Ramos (cell line): Measurements from ENCODE around the gene PPIP5K1.
"Not testable (repeated sequence)": the region's sequence is repeated elsewhere in the genome, so short reads cannot be mapped to it uniquely, and the experiment has no call there.

Experiments
- in situ Hi-C: fragments of 300-500 bp; cut with MboI; formaldehyde crosslinking; loops from one replicate; pipeline ENCODE4 v1.14.3; 2022; ENCODE audit warnings: low sequenced_read_pairs; ENCODE audit not compliant: unreplicated experiment

PPIP5K1 gene

DNA sequence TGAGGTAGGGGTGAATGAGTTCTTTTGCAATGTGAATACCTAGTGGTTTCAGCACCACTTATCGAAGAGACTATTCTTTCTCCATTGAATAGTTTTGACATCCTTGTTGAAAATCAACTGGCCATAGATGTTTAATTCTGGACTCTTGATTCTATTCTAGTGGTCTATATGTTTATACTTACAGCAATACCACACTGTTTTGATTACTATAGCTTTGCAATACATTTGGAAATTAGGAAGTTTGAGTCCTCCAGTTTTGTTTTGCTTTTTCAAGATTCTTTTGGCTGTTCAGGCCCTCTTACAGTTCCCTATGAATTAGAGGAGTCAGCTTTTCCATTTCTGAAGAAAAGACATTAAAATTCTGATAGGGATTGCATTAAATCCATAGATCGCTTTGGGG lies 42.5 kb downstream of the PPIP5K1 start:
- in situ Hi-C loops = no loop called here

DNA sequence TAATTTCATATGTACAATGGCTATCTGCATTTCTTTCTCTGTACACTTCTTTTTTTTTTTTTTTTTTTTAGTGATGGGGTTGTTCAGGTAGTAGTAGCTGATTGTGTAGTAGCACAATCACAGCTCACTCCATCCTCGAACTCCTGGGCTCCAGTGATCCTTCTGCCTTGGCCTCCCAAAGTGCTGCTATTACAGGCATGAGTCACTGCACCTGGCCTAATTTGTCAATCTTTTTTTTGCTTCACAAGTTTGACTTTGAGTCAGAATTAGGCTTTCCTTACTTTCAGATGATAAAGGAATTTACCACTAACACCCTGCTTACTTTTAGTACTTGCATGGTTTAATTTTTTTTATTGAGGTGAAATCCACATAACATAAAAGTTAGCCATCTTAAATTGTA lies 44.6 kb downstream of the PPIP5K1 start:
- in situ Hi-C loops = no loop called here

GRCh38 chr15:43544266-43544665 lies 45.7 kb downstream of the PPIP5K1 start:
- in situ Hi-C loops = no loop called here

DNA sequence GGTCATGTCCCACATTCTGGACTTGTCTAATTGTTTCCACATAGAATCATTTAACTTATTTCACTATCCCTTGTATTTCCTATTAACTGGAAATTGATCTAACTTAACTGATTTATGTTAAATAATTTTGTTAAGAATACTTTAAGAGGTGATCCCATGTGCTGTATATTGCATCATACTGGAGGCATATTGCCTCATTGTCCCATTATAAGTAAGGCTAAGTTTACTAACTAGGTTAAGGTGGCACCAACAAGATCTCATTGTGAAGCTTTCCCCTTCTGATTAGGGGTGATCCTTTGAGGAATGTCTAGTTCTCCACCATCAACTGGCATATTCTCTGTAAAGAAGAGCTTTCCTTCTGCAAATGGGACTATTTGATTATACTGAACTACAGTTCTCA lies 48.2 kb downstream of the PPIP5K1 start:
- in situ Hi-C loops = no loop called here

DNA sequence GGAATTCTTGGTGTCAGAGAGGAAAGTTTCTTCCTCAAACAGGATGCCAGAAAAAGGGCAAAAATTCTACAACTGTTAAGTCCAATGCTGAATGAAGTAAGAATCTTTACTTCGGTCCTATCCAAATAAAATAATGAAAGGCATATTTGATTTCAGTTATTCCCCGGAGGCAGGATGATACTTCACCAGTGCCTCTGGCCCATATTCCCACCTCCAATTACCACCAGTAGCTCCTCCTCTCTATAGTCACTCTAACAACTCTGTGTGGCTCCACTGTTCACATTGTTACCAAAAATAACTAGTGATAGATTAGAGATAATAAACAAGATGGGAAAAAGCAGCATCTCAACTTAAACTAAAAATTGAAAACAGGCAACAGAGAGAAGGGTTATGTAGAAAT lies 51.9 kb downstream of the PPIP5K1 start:
- in situ Hi-C loops = no loop called here

- in situ Hi-C loops = no loop called here
Observed at GRCh38 chr15:43534897-43535296, 55.1 kb downstream of the PPIP5K1 start.

DNA sequence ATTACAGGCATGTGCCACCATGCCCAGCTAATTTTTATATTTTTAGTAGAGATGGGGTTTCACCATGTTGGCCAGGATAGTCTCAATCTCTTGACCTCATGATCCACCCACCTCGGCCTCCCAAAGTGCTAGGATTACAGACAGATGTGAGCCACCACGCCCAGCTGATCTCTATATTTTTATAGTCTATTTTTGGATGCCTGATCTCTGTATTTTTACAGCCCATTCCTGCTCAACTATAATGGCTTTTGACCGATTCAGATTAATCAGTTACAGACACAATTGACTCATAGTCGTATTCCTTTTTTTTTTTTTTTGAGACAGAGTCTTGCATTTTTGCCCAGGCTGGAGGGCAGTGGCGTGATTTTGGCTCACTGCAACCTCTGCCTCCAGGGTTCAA lies 57.2 kb downstream of the PPIP5K1 start:
- in situ Hi-C loops = not testable (repeated sequence)

DNA sequence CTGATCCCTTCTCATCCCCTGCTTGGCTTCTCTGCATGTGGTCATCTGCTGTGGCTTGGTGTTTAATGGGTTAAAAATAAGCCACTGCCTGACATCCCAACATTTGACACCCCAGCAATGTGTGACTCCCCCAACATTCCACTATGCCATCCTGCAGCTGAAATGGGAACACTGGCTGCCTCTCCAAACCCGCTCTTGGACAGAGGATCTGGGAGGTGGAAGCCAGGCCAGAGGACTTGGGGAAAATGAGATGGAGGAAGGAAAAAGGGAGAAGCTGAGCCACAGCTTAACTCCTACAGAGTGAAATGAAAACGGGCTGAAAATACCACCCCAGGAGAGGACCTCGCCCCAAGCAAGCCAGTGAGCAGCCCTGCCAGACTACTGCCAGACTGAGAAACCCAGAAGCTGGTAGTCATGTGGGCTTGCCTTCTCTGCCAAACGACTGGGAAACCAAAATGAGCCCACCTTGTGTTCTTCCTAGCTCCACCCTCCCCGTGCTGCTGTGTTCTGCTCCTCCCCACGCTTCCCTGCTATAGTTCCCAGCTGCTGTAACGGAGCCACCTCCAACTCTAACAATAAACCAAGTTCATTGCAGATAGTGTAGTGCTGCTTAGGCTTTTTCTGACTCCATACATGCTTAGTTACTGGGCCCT lies 58.9 kb downstream of the PPIP5K1 start:
- in situ Hi-C loops = no loop called here

DNA sequence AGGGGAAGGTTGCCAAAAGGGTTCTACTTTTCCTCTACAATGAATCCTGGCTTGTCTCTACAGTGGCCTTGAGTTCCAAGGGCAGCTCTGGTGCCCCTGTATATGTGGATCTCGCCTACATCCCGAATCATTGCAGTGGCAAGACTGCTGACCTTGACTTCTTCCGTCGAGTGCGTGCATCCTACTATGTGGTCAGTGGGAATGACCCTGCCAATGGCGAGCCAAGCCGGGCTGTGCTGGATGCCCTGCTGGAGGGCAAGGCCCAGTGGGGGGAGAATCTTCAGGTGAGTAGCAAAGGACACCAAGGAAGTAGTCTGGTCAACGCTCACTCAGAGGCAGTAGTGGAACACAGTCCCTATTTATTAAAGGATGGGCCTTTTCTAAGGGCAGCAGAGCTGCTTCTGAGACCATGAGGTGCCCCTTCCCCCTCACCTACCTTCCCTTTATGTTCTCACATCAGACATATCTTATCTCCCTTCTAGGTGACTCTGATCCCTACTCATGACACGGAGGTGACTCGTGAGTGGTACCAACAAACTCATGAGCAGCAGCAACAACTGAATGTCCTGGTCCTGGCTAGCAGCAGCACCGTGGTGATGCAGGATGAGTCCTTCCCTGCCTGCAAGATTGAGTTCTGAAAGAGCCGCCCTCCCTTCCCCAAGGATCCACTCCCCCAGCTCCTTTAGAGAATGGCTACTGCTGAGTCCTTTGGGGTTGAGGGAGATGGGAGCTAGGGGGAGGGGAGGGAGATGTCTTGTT lies 60.2 kb downstream of the PPIP5K1 start:
- in situ Hi-C loops = no loop called here

DNA sequence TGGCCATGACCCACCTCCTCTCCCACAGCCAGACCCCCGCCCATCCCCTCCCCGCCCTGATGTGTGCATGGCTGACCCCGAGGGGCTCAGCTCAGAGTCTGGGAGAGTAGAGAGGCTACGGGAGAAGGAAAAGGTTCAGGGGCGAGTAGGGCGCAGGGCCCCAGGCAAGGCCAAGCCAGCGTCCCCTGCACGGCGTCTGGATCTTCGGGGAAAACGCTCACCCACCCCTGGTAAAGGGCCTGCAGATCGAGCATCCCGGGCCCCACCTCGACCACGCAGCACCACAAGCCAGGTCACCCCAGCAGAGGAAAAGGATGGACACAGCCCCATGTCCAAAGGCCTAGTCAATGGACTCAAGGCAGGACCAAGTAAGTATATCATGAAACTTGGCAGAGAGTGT lies 60.9 kb downstream of the PPIP5K1 start:
- in situ Hi-C loops = no loop called here

DNA sequence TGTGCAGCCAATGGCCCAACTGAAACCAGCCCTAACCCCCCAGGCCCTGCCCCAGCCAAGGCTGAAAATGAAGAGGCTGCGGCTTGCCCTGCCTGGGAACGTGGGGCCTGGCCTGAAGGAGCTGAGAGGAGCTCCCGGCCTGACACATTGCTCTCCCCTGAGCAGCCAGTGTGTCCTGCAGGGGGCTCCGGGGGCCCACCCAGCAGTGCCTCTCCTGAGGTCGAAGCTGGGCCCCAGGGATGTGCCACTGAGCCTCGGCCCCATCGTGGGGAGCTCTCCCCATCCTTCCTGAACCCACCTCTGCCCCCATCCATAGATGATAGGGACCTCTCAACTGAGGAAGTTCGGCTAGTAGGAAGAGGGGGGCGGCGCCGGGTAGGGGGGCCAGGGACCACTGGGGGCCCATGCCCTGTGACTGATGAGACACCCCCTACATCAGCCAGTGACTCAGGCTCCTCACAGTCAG lies 61.4 kb downstream of the PPIP5K1 start:
- in situ Hi-C loops = no loop called here

DNA sequence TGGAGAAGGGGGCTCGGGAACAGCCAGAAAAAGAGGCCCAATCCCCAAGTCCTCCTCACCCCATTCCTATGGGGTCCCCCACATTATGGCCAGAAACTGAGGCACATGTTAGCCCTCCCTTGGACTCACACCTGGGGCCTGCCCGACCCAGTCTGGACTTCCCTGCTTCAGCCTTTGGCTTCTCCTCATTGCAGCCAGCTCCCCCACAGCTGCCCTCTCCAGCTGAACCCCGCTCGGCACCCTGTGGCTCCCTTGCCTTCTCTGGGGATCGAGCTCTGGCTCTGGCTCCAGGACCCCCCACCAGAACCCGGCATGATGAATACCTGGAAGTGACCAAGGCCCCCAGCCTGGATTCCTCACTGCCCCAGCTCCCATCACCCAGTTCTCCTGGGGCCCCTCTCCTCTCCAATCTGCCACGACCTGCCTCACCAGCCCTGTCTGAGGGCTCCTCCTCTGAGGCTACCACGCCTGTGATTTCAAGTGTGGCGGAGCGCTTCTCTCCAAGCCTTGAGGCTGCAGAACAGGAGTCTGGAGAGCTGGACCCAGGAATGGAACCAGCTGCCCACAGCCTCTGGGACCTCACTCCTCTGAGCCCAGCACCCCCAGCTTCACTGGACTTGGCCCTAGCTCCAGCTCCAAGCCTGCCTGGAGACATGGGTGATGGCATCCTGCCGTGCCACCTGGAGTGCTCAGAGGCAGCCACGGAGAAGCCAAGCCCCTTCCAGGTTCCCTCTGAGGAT lies 62.0 kb downstream of the PPIP5K1 start:
- in situ Hi-C loops = no loop called here

DNA sequence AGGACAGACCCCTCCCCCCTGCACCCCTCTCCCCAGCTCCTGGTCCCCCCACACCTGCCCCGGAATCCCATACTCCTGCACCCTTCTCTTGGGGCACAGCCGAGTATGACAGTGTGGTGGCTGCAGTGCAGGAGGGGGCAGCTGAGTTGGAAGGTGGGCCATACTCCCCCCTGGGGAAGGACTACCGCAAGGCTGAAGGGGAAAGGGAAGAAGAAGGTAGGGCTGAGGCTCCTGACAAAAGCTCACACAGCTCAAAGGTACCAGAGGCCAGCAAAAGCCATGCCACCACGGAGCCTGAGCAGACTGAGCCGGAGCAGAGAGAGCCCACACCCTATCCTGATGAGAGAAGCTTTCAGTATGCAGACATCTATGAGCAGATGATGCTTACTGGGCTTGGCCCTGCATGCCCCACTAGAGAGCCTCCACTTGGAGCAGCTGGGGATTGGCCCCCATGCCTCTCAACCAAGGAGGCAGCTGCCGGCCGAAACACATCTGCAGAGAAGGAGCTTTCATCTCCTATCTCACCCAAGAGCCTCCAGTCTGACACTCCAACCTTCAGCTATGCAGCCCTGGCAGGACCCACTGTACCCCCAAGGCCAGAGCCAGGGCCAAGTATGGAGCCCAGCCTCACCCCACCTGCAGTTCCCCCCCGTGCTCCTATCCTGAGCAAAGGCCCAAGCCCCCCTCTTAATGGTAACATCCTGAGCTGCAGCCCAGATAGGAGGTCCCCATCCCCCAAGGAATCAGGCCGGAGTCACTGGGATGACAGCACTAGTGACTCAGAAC lies 62.8 kb downstream of the PPIP5K1 start:
- in situ Hi-C loops = no loop called here

GRCh38 chr15:43526261-43526930 lies 63.6 kb downstream of the PPIP5K1 start:
- in situ Hi-C loops = no loop called here

- in situ Hi-C loops = no loop called here
Observed at GRCh38 chr15:43525131-43525530, 64.9 kb downstream of the PPIP5K1 start.

DNA sequence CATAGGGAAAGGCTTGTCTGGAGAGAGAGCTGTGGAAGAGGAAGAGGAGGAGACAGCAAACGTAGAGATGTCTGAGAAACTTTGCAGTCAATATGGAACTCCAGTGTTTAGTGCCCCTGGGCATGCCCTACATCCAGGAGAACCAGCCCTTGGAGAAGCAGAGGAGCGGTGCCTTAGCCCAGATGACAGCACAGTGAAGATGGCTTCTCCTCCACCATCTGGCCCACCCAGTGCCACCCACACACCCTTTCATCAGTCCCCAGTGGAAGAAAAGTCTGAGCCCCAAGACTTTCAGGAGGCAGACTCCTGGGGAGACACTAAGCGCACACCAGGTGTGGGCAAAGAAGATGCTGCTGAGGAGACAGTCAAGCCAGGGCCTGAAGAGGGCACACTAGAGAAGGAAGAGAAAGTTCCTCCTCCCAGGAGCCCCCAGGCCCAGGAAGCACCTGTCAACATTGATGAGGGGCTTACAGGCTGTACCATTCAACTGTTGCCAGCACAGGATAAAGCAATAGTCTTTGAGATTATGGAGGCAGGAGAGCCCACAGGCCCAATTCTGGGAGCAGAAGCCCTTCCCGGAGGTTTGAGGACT lies 65.7 kb downstream of the PPIP5K1 start:
- in situ Hi-C loops = no loop called here

GRCh38 chr15:43523646-43524045 lies 66.4 kb downstream of the PPIP5K1 start:
- in situ Hi-C loops = no loop called here

DNA sequence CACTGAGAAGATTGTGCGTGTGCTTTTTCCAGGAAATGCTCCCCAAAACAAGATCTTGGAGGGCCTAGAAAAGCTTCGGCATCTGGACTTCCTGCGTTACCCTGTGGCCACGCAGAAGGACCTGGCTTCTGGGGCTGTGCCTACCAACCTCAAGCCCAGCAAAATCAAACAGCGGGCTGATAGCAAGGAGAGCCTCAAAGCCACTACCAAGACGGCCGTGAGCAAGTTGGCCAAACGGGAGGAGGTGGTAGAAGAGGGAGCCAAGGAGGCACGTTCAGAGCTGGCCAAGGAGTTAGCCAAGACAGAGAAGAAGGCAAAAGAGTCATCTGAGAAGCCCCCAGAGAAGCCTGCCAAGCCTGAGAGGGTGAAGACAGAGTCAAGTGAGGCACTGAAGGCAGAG lies 67.8 kb downstream of the PPIP5K1 start:
- in situ Hi-C loops = no loop called here

GRCh38 chr15:43521419-43521818 lies 68.6 kb downstream of the PPIP5K1 start:
- in situ Hi-C loops = no loop called here

DNA sequence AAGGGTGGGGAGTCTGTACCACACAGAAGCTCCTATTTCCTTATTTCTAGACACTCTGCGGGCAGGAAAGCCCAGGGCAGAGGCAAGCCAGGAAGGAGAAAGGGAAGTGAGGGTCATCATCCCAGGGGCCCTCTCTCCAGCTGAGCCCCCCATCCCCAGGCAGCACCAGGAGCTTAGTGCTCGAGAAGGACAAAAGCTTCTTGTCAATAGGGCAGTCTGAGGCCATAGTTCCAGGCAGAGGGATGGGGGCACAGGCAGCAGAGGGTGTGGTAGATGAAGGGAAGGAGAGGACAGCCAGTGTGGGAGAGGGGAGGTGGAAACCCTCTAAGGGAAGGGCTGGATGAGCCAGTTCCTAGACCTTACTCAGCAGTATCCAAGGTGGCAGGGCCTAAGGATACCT lies 69.9 kb downstream of the PPIP5K1 start:
- in situ Hi-C loops = no loop called here
